Lower leg skin (tissue), 3 donors: ENCODE measurements around the gene PKP4.

Experiments used
- POLR2A ChIP-seq, 2 donors: fragments of 450-650 bp; IDR thresholded peaks; one replicate each; pipeline ENCODE4 v1.6.1; 2016 to 2017; ENCODE audit warnings: antibody characterized with exemption in 2 of 2, mild to moderate bottlenecking in 1 of 2, moderate library complexity in 1 of 2
- TF ChIP-seq, protein P1 (sequence below), 3 donors: fragments of 450-650 bp; IDR thresholded peaks; one replicate each; pipeline ENCODE4 v1.5.1; 2016; ENCODE audit warnings: antibody characterized with exemption in 3 of 3, mild to moderate bottlenecking in 3 of 3, moderate library complexity in 2 of 3

- TF ChIP-seq, protein P1, sequence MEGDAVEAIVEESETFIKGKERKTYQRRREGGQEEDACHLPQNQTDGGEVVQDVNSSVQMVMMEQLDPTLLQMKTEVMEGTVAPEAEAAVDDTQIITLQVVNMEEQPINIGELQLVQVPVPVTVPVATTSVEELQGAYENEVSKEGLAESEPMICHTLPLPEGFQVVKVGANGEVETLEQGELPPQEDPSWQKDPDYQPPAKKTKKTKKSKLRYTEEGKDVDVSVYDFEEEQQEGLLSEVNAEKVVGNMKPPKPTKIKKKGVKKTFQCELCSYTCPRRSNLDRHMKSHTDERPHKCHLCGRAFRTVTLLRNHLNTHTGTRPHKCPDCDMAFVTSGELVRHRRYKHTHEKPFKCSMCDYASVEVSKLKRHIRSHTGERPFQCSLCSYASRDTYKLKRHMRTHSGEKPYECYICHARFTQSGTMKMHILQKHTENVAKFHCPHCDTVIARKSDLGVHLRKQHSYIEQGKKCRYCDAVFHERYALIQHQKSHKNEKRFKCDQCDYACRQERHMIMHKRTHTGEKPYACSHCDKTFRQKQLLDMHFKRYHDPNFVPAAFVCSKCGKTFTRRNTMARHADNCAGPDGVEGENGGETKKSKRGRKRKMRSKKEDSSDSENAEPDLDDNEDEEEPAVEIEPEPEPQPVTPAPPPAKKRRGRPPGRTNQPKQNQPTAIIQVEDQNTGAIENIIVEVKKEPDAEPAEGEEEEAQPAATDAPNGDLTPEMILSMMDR (IDR thresholded peaks at IDR 0.05) = no peak
- TF ChIP-seq POLR2A (IDR thresholded peaks at IDR 0.05) = no peak
These were observed 110.5 kb downstream of the PKP4 start for GRCh38 chr2:158567208-158567607.
